Keratinocyte (primary cell): ENCODE results near the gene SMC4. TPM values are rescaled to one million over a fixed set of nuclear protein-coding genes. Genes with fewer than 3 reads are reported as not detected.

ENCODE experiments used
- DNase-seq: peaks from one replicate; pipeline ENCODE4 v3.0.0-alpha.2; 2011; ENCODE audit warnings: low read depth, missing footprints, low spot score
- FAIRE-seq: peaks from 2 replicates; lab custom pipeline; 2011; peaks lifted over from hg19 to GRCh38; lab: Jason Lieb, UNC
- H2AFZ ChIP-seq: 2 replicates; pipeline ENCODE4 v1.6.0; 2012; ENCODE audit warnings: low read length, control low read depth, inconsistent platforms; ENCODE audit not compliant: control insufficient read depth
- H3K27ac ChIP-seq: 2 replicates; pipeline ENCODE4 v1.5.1; 2011; ENCODE audit warnings: low read length; ENCODE audit not compliant: control insufficient read depth, insufficient read depth
- H3K27me3 ChIP-seq: 3 replicates; pipeline ENCODE4 v1.6.0; 2011; ENCODE audit warnings: low read length; ENCODE audit not compliant: control insufficient read depth, insufficient read depth; ENCODE audit errors: extremely low read depth
- H3K36me3 ChIP-seq, 2 experiments: 2 replicates in 1 of 2; 3 replicates in 1 of 2; pipeline ENCODE4 v1.5.1; 2011; ENCODE audit warnings: low read length in 2 of 2, mild to moderate bottlenecking in 1 of 2; ENCODE audit not compliant: control insufficient read depth in 2 of 2, insufficient read depth in 2 of 2; ENCODE audit errors: extremely low read depth in 1 of 2
- H3K4me1 ChIP-seq: 3 replicates; pipeline ENCODE4 v1.5.1; 2011; ENCODE audit warnings: low read length; ENCODE audit not compliant: control insufficient read depth, insufficient read depth; ENCODE audit errors: extremely low read depth
- H3K4me2 ChIP-seq: 3 replicates; pipeline ENCODE4 v1.6.0; 2011; ENCODE audit warnings: low read depth, low read length; ENCODE audit not compliant: control insufficient read depth, insufficient read depth; ENCODE audit errors: extremely low read depth
- H3K4me3 ChIP-seq, 3 experiments: fragments of 200-600 bp in 1 of 3; sonication (generic) in 1 of 3; 2 replicates in 2 of 3; 3 replicates in 1 of 3; pipeline ENCODE4 v1.5.1; 2011 to 2016; ENCODE audit warnings: low read length in 3 of 3, mild to moderate bottlenecking in 3 of 3, control low read depth in 2 of 3, inconsistent platforms in 1 of 3, low read depth in 1 of 3, mixed read lengths in 1 of 3, mixed run types in 1 of 3, moderate library complexity in 1 of 3; ENCODE audit not compliant: control insufficient read depth in 2 of 3, insufficient read depth in 2 of 3; ENCODE audit errors: extremely low read depth in 1 of 3
- H3K79me2 ChIP-seq: 2 replicates; pipeline ENCODE4 v1.6.0; 2012; ENCODE audit warnings: low read length; ENCODE audit not compliant: control insufficient read depth, insufficient read depth
- H3K9ac ChIP-seq: 3 replicates; pipeline ENCODE4 v1.6.0; 2011; ENCODE audit warnings: low read length; ENCODE audit not compliant: control insufficient read depth, insufficient read depth; ENCODE audit errors: extremely low read depth
- H3K9me1 ChIP-seq: 3 replicates; pipeline ENCODE4 v1.6.0; 2011; ENCODE audit warnings: low read length; ENCODE audit not compliant: control insufficient read depth, insufficient read depth; ENCODE audit errors: extremely low read depth
- H3K9me3 ChIP-seq: 2 replicates; pipeline ENCODE4 v1.5.1; 2012; ENCODE audit warnings: low read depth, low read length; ENCODE audit not compliant: control insufficient read depth
- H4K20me1 ChIP-seq: 3 replicates; pipeline ENCODE4 v1.6.0; 2011; ENCODE audit warnings: low read length; ENCODE audit not compliant: control insufficient read depth, insufficient read depth; ENCODE audit errors: extremely low read depth
- EZH2 ChIP-seq: IDR thresholded peaks from one replicate; pipeline ENCODE4 v1.6.1; 2012; ENCODE audit warnings: inconsistent platforms, mild to moderate bottlenecking, low read length, moderate library complexity
- dilution Hi-C: fragments of 300-500 bp; cut with MboI; formaldehyde crosslinking; loops from one replicate; pipeline ENCODE4 v1.7.0; 2020; ENCODE audit warnings: low sequenced_read_pairs; ENCODE audit not compliant: extremely low pct_ligation_motif_present
- polyA plus RNA-seq, 5 experiments: library from polyadenylated mRNA; depleted of rRNA in 3 of 5; stranded (reverse) in 3 of 5; stranded (forward) in 1 of 5; unstranded in 1 of 5; fragments of >200 nt; gene quantifications; 1 replicate in 1 of 5; 2 replicates in 3 of 5; 3 replicates in 1 of 5; pipeline versions ENCODE4 v1.2.1 to v1.2.3, GENCODE V29; 2011 to 2012; ENCODE audit warnings: missing spikeins in 2 of 5, low read depth in 1 of 5, low replicate concordance in 1 of 5
- TF ChIP-seq, protein P1 (sequence below), 3 experiments: IDR thresholded peaks in 1 of 3; conservative IDR thresholded peaks in 1 of 3; optimal IDR thresholded peaks in 1 of 3; 2 replicates in 2 of 3; 3 replicates in 1 of 3; pipeline versions ENCODE3 to v1.5.1; 2011; ENCODE audit warnings: low read length in 3 of 3, mild to moderate bottlenecking in 3 of 3, moderate library complexity in 2 of 3, control low read depth in 1 of 3, inconsistent platforms in 1 of 3; ENCODE audit not compliant: insufficient read depth in 2 of 3; ENCODE audit errors: extremely low read depth in 1 of 3

SMC4 gene
- polyA plus RNA-seq, 1 donor (not counting 4 experiments of a cell fraction or from before 2014, with no cell fraction given), result 45.2 TPM

GRCh38 chr3:160403028-160403545 is 3.6 kb downstream of the SMC4 start:
- dilution Hi-C loops, result no loop called here

DNA sequence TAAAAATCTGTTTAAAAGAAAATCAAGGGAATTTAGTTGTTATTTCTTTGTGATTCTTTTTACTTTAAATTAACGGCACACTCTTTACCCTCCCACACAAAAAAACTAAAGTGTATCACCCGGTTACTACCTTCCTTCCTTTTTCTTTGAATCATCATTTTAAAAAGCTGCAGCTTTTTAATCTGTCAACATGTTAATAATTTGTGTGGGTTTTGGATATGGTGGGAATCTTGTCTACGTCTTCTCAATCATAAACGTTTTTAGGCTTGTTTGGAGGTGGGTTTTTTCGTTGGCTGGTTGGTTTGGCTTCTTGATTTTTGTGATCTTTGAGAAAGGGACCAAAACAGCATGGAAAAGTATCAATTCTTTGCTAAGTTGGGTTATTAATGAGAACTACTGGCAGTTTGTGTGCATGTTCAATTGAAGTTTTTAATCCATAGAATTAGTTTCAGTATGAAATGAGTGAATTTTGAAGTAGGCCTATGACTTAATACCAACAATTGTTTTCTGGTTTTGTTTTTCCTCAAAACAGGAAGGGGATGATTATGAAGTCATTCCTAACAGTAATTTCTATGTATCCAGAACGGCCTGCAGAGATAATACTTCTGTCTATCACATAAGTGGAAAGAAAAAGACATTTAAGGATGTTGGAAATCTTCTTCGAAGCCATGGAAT is 4.5 kb downstream of the SMC4 start:
- H4K20me1 ChIP-seq, result peaks cover 6% of the 10 kb centered on the region
- H2AFZ ChIP-seq, result no peak overlapping the region
- TF ChIP-seq, protein P1, sequence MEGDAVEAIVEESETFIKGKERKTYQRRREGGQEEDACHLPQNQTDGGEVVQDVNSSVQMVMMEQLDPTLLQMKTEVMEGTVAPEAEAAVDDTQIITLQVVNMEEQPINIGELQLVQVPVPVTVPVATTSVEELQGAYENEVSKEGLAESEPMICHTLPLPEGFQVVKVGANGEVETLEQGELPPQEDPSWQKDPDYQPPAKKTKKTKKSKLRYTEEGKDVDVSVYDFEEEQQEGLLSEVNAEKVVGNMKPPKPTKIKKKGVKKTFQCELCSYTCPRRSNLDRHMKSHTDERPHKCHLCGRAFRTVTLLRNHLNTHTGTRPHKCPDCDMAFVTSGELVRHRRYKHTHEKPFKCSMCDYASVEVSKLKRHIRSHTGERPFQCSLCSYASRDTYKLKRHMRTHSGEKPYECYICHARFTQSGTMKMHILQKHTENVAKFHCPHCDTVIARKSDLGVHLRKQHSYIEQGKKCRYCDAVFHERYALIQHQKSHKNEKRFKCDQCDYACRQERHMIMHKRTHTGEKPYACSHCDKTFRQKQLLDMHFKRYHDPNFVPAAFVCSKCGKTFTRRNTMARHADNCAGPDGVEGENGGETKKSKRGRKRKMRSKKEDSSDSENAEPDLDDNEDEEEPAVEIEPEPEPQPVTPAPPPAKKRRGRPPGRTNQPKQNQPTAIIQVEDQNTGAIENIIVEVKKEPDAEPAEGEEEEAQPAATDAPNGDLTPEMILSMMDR (optimal IDR thresholded peaks at IDR 0.05 in 1 of 3, IDR thresholded peaks at IDR 0.05 in 1 of 3, conservative IDR thresholded peaks at IDR 0.05 in 1 of 3; ENCODE audit: extremely low read depth in 1 of 3, insufficient read depth in 2 of 3, low read length in 3 of 3), result no peak
- no peak for TF ChIP-seq EZH2
- peak overlapping the region; percentile 29 for H3K27ac ChIP-seq
- FAIRE-seq (no peak), DNase-seq (no peak)
- no peak overlapping the region for H3K4me3 ChIP-seq
- peaks cover 93% of the 10 kb centered on the region for H3K79me2 ChIP-seq
- no peak overlapping the region for H3K9ac ChIP-seq
- dilution Hi-C loops, result no loop called here
- H3K4me2 ChIP-seq, result peak overlapping the region; percentile 81
- no peaks in the 10 kb centered on the region for H3K9me1 ChIP-seq
- peaks cover 12% of the 10 kb centered on the region for H3K4me1 ChIP-seq
- no peaks in the 10 kb centered on the region for H3K9me3 ChIP-seq
- H3K27me3 ChIP-seq, result no peaks in the 10 kb centered on the region
- H3K36me3 ChIP-seq, result peaks cover 0 to 4% of the 10 kb centered on the region in 2 experiments

More at GRCh38 chr3:160403028-160403545, 3.6 kb downstream of the SMC4 start:
- Histone ChIP-seq H3K9me3 (no peaks in the 10 kb centered on the region), H2AFZ (no peak overlapping the region), H3K79me2 (peaks cover 93% of the 10 kb centered on the region), H3K36me3 (peaks cover 0 to 4% of the 10 kb centered on the region in 2 experiments), H3K27ac (peak overlapping the region; percentile 25), H3K4me3 (peak overlapping the region in 2 of 3 experiments; percentile 92 to 100), H3K27me3 (no peaks in the 10 kb centered on the region), H3K9me1 (no peaks in the 10 kb centered on the region), H3K4me2 (peak overlapping the region; percentile 81), H3K4me1 (peaks cover 17% of the 10 kb centered on the region), H3K9ac (no peak overlapping the region), H4K20me1 (peaks cover 6% of the 10 kb centered on the region)
- no peak for TF ChIP-seq EZH2
- TF ChIP-seq, protein P1 (optimal IDR thresholded peaks at IDR 0.05 in 1 of 3, IDR thresholded peaks at IDR 0.05 in 1 of 3, conservative IDR thresholded peaks at IDR 0.05 in 1 of 3; ENCODE audit: extremely low read depth in 1 of 3, insufficient read depth in 2 of 3, low read length in 3 of 3), result no peak
- DNase-seq, result no peak
- FAIRE-seq, result no peak
